Brain microvascular endothelial cell (primary cell): Measurements from ENCODE around the gene C17orf50.

Source experiments
- DNase-seq: peaks from one replicate; pipeline ENCODE4 v3.0.0-alpha.2; 2020
- H3K27ac ChIP-seq: fragments of 250-450 bp; sonication (Bioruptor Pico); 2 replicates; pipeline ENCODE4 v1.5.1; 2020; ENCODE audit warnings: mild to moderate bottlenecking, moderate library complexity
- H3K27me3 ChIP-seq: fragments of 250-450 bp; sonication (Bioruptor Pico); replicated peaks from 2 replicates; pipeline ENCODE4 v1.5.1; 2020; ENCODE audit warnings: mild to moderate bottlenecking
- H3K36me3 ChIP-seq: fragments of 250-450 bp; sonication (Bioruptor Pico); replicated peaks from 2 replicates; pipeline ENCODE4 v1.5.1; 2020; ENCODE audit warnings: mild to moderate bottlenecking
- H3K4me3 ChIP-seq: 2 replicates; pipeline ENCODE4 v1.5.1; 2011; ENCODE audit warnings: low read depth, mild to moderate bottlenecking, control low read depth, low read length, moderate library complexity
- in situ Hi-C: cut with HindIII; loops from 2 replicates; pipeline ENCODE4 v1.10.0; 2017; ENCODE audit warnings: low sequenced_read_pairs, low pct_ligation_motif_present
- TF ChIP-seq, protein P1 (sequence below): IDR thresholded peaks from 2 replicates; pipeline ENCODE4 v1.5.1; 2011; ENCODE audit warnings: low read depth, mild to moderate bottlenecking, moderate library complexity, low read length, control low read depth, inconsistent platforms; ENCODE audit errors: missing control alignments

C17orf50 gene

GRCh38 chr17:35716897-35717465, 43.7 kb upstream of the C17orf50 start:
- no peak for DNase-seq
- no peaks in the 10 kb centered on the region for H3K27me3 ChIP-seq
- TF ChIP-seq, protein P1, sequence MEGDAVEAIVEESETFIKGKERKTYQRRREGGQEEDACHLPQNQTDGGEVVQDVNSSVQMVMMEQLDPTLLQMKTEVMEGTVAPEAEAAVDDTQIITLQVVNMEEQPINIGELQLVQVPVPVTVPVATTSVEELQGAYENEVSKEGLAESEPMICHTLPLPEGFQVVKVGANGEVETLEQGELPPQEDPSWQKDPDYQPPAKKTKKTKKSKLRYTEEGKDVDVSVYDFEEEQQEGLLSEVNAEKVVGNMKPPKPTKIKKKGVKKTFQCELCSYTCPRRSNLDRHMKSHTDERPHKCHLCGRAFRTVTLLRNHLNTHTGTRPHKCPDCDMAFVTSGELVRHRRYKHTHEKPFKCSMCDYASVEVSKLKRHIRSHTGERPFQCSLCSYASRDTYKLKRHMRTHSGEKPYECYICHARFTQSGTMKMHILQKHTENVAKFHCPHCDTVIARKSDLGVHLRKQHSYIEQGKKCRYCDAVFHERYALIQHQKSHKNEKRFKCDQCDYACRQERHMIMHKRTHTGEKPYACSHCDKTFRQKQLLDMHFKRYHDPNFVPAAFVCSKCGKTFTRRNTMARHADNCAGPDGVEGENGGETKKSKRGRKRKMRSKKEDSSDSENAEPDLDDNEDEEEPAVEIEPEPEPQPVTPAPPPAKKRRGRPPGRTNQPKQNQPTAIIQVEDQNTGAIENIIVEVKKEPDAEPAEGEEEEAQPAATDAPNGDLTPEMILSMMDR = no peak
- no peak overlapping the region for H3K27ac ChIP-seq
- H3K36me3 ChIP-seq = peaks cover 27% of the 10 kb centered on the region
- H3K4me3 ChIP-seq = no peak overlapping the region
- in situ Hi-C loops = no loop called here

DNA sequence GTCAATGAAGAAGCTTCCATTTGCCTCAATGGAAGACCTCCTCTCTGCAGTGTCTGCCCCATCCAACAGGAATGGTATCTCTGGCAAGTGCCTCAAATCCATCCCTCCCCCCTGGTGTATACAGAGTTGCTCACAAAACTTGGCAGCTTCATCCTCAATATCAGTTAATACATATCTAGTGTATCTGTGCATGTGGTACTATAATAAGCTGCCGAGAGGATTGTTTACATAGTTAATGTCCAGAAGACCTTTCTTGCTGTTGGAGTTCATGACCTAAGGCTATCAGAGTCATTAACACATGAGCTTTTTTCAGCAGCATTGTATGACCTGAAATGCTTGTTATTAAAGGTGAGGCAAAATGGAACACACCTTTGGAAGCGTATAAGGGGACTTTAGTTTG, 43.2 kb upstream of the C17orf50 start:
- Histone ChIP-seq H3K4me3 (no peak overlapping the region), H3K27me3 (no peaks in the 10 kb centered on the region), H3K36me3 (peaks cover 26% of the 10 kb centered on the region), H3K27ac (no peak overlapping the region)
- TF ChIP-seq, protein P1 = no peak
- no peak for DNase-seq
- in situ Hi-C loops = no loop called here

DNA sequence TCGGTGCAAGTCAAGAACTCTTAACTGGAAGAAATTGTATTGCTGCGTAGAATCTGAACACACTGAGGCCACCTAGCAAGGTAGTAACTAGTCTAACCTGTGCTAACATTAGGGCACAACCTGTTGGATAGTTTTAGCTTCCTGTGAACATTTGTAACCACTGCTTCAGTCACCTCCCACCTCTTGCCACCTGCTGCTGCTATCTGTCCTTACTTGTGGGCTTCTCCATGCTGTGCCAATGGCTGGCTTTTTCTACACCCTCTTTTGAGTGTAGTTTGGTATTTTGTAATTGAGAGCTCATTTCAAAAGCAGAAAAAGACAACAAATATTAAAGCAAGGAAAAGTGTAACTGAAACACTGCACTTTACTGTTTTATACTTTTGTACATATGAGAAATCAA, 37.0 kb upstream of the C17orf50 start:
- no peak for DNase-seq
- in situ Hi-C loops = no loop called here
- peaks cover 26% of the 10 kb centered on the region for H3K36me3 ChIP-seq
- H3K4me3 ChIP-seq = no peak overlapping the region
- TF ChIP-seq, protein P1 = no peak
- no peak overlapping the region for H3K27ac ChIP-seq
- no peaks in the 10 kb centered on the region for H3K27me3 ChIP-seq

GRCh38 chr17:35725058-35725457, 35.6 kb upstream of the C17orf50 start:
- H3K36me3 ChIP-seq = peaks cover 25% of the 10 kb centered on the region
- no peak for DNase-seq
- H3K27me3 ChIP-seq = no peaks in the 10 kb centered on the region
- TF ChIP-seq, protein P1 = no peak
- no peak overlapping the region for H3K27ac ChIP-seq
- in situ Hi-C loops = no loop called here
- no peak overlapping the region for H3K4me3 ChIP-seq

DNA sequence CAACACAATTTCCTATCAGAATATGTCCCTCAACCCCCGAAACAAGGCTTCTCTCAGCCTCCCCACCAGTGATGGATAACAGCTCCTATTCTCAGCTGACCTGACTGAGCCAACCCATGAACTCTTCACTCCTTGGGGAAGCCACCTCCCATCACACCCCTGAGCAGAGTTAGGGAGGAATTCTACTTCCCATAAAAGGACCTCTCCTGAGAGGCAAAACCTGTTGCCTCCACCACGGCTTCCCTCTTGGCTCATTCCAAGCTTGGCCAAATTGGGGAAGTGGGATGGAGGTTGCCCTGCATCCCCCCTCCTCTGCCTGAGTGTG, 34.9 kb upstream of the C17orf50 start:
- DNase-seq = no peak
- Histone ChIP-seq H3K4me3 (no peak overlapping the region), H3K27me3 (no peaks in the 10 kb centered on the region), H3K36me3 (peaks cover 25% of the 10 kb centered on the region), H3K27ac (peak overlapping the region; percentile 28)
- TF ChIP-seq, protein P1 = no peak
- in situ Hi-C loops = no loop called here
